Right cardiac atrium (tissue), 5 donors: ENCODE results near the gene ABCC11. TPM values are rescaled to one million over a fixed set of nuclear protein-coding genes. Genes with fewer than 3 reads are reported as not detected.

Experiments used
- ATAC-seq, 2 donors: fragments of 200-7000 bp; cut with Tn5 transposase; one replicate each; pipeline versions ENCODE4 v1.8.0 to v1.9.1; 2020; ENCODE audit warnings: moderate library complexity in 2 of 2, mild to moderate bottlenecking in 1 of 2
- DNase-seq, 3 donors: peaks; one replicate each; pipeline ENCODE4 v3.0.0-alpha.2; 2020
- H3K27ac ChIP-seq: one replicate; pipeline ENCODE4 v1.5.1; 2013; ENCODE audit warnings: mild to moderate bottlenecking, low read length, control low read depth, moderate library complexity
- H3K27me3 ChIP-seq: one replicate; pipeline ENCODE4 v1.6.1; 2013; ENCODE audit not compliant: control insufficient read depth, insufficient read depth
- H3K4me1 ChIP-seq: one replicate; pipeline ENCODE4 v1.6.1; 2013; ENCODE audit warnings: low read length; ENCODE audit not compliant: control insufficient read depth, insufficient read depth
- H3K4me3 ChIP-seq: one replicate; pipeline ENCODE4 v1.5.1; 2013; ENCODE audit warnings: low read length, control low read depth
- H3K9me3 ChIP-seq: one replicate; pipeline ENCODE4 v1.6.1; 2013; ENCODE audit warnings: low read length; ENCODE audit not compliant: control insufficient read depth
- WGBS: extraction: QIAGEN DNeasy Blood & Tissue Kit; methylation state at CpG from one replicate; pipeline ENCODE4 v1.1.7; 2013; 5-methylcytosine and 5-hydroxymethylcytosine counted together
- intact Hi-C, 4 donors: fragments of 100-400 bp; cut with DNase I; formaldehyde crosslinking; loops; one replicate each; pipeline versions ENCODE4 v1.11.0 to v1.14.0; 2022 to 2023
- long read RNA-seq, 4 donors: library from polyadenylated mRNA; unstranded; transcript quantifications; one replicate each; pipeline ENCODE4 v2.0.0, GENCODE V29; 2020 to 2021
- polyA plus RNA-seq: library from polyadenylated mRNA; stranded (reverse); fragments of 200-250 nt; gene quantifications from one replicate; pipeline ENCODE4 v1.2.3, GENCODE V29; 2013
- total RNA-seq, 4 donors: library from RNA; stranded (reverse); fragmentation: NEBNext Ultra II Directional; extraction: Animal tissue kit (Norgen Biotek cat#: 25700); gene quantifications; one replicate each; pipeline ENCODE4 v1.2.1, GENCODE V29; 2021
- donor health status: healthy with polysubstance abuse.
- donor health status: DM: no; HTN: yes; CAD: no.
- donor health status: DM: no; HTN: no; CAD: no.
- donor health status: DM: no; HTN: yes; CAD: no; lungs with severe emphysema.
- donor health status: DM: yes; HTN: yes; CAD: no.

ABCC11 gene
- under 1 TPM in 2 of 4 donors, not detected in 2; 0.09 to 0.25 TPM for total RNA-seq
- polyA plus RNA-seq, result 0.09 TPM
- long read RNA-seq, donor 1, result 0 reads
- long read RNA-seq, donor 2, result 0 reads
- long read RNA-seq, donor 3, result 0 reads
- long read RNA-seq, donor 4, result 0 reads

DNA sequence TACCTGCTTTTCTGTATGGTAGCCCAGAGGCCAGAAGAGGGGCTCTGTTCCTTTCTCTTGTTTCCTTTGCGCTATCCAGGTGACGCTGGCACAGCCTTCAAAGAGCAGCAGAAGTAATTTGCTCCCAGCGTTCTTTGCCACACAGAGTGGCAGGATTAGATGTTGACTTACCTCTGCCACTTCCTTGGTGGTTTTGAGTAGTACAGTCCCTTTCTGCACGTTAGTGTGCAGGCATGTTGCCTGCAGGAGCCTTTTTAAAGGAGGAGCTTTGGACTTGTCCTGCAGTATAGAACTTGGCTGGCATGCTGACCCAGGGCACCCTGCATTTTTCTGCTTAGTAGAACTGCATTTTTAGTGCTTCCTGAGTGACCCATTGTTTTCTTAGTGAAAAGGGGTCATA, at the start of gene ABCC11:
Gene ABCC11, minus strand, starts transcription at position 229 of the 400 bp plus-strand sequence. CDS start 15,618 bp downstream, outside the sequence.
- DNase-seq, result no peak
- intact Hi-C loops, result no loop called here
- WGBS, result 43% methylated on average over 4 of the region's 4 CpGs
- no peaks in the 10 kb centered on the region for H3K27me3 ChIP-seq
- peaks cover 8% of the 10 kb centered on the region for H3K4me1 ChIP-seq
- H3K27ac ChIP-seq, result no peak within 1 kb of the TSS
- no peaks in the 10 kb centered on the region for H3K9me3 ChIP-seq
- H3K4me3 ChIP-seq, result no peak within 1 kb of the TSS
- no peak for ATAC-seq

DNA sequence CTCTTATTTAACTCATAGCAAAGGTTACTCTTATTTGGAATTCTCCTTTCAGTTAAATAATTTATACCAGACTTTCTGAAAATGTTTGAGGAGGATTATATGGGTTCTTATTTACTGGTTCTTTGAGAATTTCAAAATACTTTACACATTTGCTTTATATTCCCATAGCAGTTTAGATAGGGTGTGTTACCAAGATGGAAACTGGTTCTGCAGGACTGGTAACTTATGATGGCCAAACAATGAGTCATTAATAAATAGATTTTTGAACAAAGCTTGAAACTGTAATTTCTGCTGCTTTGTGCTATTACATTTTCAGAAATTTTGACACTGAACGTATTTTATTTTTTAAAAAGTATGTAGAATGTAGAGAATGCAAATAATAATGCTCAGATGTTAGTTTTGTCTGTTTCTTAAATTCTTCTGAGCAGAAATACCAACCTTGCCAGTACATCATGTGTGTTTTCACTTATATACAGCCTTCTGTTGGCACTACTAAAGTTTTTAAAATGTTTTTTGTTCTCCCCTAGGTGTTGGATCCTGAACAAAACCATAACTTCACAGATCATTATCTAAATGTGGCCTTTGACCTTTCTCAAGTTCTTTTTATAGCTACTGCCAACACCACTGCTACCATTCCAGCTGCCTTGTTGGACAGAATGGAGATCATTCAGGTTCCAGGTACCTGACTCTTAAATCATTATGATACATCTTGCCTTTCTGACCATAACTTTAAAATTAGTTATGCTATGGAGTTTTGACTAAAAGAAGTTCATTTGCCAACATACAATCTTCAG, 48.3 kb upstream of the ABCC11 start:
- intact Hi-C loops, result no loop called here
- 96% methylated on average over 1 of the region's 1 CpG for WGBS
- Histone ChIP-seq H3K27ac (no peak overlapping the region), H3K4me1 (no peaks in the 10 kb centered on the region), H3K27me3 (no peaks in the 10 kb centered on the region), H3K9me3 (no peaks in the 10 kb centered on the region), H3K4me3 (no peak overlapping the region)
- ATAC-seq (no peak), DNase-seq (no peak)

DNA sequence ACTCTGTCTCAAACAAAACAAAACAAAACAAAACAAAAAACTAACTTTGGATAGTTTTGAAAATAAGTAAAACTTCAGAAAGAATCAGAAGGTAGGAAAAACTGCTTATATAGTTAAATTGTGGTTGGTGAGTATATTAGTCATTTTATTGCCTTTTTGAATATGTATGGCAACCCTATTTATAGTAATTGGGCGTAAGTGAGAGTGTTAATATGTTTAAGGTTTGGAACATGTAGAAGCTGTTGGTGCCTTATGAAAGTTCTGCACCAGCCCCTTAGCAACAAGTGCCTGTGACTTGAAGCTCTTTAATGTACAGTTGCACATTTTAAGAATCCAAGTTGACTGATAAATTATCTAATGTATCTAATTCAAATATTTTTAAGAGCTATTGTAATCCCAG, 47.4 kb upstream of the ABCC11 start:
- H3K4me3 ChIP-seq, result no peak overlapping the region
- H3K27ac ChIP-seq, result no peak overlapping the region
- ATAC-seq, result no peak
- no peaks in the 10 kb centered on the region for H3K27me3 ChIP-seq
- no peak for DNase-seq
- WGBS, result 90% methylated on average over 1 of the region's 1 CpG
- H3K9me3 ChIP-seq, result no peaks in the 10 kb centered on the region
- intact Hi-C loops, result no loop called here
- no peaks in the 10 kb centered on the region for H3K4me1 ChIP-seq

DNA sequence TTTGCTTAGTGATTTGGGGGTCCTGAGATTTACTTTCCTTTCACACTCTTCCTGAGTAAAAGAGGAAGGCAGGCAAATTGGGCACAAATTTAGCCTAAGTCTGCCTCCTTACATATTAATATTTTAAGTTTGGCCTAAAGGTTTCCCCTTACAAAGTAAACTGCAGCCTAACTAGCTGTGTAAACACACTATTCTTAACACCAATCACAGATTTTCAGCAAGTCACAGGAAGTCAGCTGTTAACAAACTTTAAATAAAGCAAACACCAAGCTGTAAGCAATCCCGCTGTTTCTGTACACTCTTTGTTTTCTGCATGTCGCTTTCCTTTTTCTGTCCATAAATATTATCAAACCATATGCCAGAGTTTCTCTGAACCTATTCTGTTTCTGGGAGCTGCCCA, 45.1 kb upstream of the ABCC11 start:
- intact Hi-C loops, result no loop called here
- 79% methylated on average over 2 of the region's 2 CpGs for WGBS

DNA sequence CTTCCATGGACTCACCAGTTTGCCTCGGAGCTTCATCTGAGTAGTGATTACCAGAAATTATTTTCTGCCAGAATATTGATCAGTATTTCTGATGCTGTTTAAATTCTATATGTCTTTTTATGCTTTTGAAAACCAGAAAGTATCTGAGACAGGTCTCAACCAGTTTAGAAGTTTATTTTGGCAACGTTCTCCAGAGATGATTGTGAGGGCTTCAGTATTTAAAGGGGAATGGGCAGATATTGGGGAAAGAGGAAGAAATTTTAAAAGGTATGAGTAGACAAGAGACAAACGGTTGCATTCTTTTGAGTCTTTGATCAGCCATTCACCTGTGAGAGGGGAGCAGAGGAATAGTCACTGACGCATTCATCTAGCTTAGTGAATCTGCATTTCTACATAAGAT, 44.4 kb upstream of the ABCC11 start:
- DNase-seq (no peak), ATAC-seq (no peak)
- no peaks in the 10 kb centered on the region for H3K4me1 ChIP-seq
- H3K27me3 ChIP-seq, result no peaks in the 10 kb centered on the region
- H3K27ac ChIP-seq, result no peak overlapping the region
- 80% methylated on average over 4 of the region's 4 CpGs for WGBS
- no peaks in the 10 kb centered on the region for H3K9me3 ChIP-seq
- no peak overlapping the region for H3K4me3 ChIP-seq
- intact Hi-C loops, result no loop called here

More for the DNA sequence above, 45.1 kb upstream of the ABCC11 start:
- Histone ChIP-seq H3K4me3 (no peak overlapping the region), H3K9me3 (no peaks in the 10 kb centered on the region), H3K27ac (no peak overlapping the region), H3K27me3 (no peaks in the 10 kb centered on the region), H3K4me1 (no peaks in the 10 kb centered on the region)
- DNase-seq, result no peak
- no peak for ATAC-seq

DNA sequence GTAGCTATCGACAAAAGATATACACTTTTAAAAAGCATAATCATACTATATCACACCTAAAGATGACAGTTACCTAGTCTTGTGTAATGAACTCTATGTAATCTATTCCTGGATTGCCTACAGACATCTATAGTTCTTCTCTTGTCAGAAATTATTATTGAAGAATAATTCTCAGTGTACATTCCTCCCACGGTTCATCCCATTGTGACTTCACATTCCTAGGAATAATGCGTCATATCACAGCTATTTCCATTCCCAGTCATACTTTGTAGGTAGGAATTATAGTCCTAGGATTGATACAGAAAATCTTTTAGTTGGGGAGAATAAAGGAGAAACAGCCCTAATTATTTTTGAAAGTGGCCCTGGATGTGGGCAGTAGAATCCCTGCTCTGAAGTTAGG, 44.0 kb upstream of the ABCC11 start:
- H3K4me3 ChIP-seq, result no peak overlapping the region
- H3K27me3 ChIP-seq, result no peaks in the 10 kb centered on the region
- intact Hi-C loops, result no loop called here
- no peaks in the 10 kb centered on the region for H3K4me1 ChIP-seq
- ATAC-seq (no peak), DNase-seq (no peak)
- 93% methylated on average over 3 of the region's 3 CpGs for WGBS
- H3K9me3 ChIP-seq, result no peaks in the 10 kb centered on the region
- no peak overlapping the region for H3K27ac ChIP-seq

DNA sequence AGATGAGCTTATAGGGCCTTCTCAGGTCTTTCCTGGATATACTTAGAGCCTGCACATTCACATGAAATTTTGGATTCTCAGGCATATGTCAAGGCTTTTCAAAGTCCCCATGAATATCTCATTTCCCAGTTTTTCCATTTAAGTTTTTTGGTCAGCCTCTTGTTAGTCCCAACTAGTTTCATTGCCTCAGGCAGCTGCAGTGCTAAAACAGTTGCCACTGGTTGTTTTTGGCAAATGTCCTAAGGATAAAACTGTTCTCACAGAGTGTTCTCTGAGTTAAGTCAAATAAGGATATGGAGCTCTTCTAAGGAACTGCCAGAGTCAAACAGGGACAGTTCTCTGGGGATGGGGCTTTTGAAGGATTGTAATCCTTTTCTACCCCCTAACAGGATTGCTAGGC, 39.9 kb upstream of the ABCC11 start:
- no peak for DNase-seq
- H3K27ac ChIP-seq, result no peak overlapping the region
- no peak overlapping the region for H3K4me3 ChIP-seq
- no peaks in the 10 kb centered on the region for H3K27me3 ChIP-seq
- H3K4me1 ChIP-seq, result peaks cover 2% of the 10 kb centered on the region
- intact Hi-C loops, result no loop called here
- ATAC-seq, result no peak
- H3K9me3 ChIP-seq, result no peaks in the 10 kb centered on the region

DNA sequence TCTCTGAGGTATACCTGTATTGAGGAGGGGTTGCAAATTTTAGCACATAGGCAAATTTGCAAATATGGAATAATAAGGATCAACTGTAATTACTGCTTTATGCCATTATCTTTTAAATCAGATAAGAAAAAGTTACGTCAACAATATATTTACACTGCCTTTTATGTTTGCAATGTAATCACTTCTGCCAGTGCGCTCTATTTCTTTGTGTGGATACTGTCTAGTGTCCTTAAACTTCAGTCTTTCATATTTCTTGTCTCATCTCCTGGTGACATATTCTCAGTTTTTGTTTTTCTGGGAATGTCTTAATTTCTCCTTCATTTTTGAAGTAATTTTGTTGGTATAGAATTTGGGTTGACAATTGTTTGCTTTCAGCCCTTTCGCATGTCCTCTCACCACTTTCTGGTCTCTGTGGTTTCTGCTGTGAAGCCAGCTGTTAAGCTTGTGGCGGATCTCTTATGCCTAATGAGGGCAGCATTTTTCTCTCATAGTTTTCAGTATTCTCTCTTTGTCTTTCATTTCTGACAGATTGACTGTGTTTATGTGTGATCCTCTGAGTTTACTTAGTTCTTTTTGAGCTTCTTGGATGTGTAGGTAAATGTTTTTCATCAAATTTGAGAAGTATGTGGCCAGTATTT, 37.6 kb upstream of the ABCC11 start:
- Histone ChIP-seq H3K27me3 (no peaks in the 10 kb centered on the region), H3K27ac (no peak overlapping the region), H3K4me3 (no peak overlapping the region), H3K4me1 (peaks cover 4% of the 10 kb centered on the region), H3K9me3 (no peaks in the 10 kb centered on the region)
- intact Hi-C loops, result no loop called here
- 94% methylated on average over 4 of the region's 4 CpGs for WGBS
- DNase-seq, result no peak
- no peak for ATAC-seq

DNA sequence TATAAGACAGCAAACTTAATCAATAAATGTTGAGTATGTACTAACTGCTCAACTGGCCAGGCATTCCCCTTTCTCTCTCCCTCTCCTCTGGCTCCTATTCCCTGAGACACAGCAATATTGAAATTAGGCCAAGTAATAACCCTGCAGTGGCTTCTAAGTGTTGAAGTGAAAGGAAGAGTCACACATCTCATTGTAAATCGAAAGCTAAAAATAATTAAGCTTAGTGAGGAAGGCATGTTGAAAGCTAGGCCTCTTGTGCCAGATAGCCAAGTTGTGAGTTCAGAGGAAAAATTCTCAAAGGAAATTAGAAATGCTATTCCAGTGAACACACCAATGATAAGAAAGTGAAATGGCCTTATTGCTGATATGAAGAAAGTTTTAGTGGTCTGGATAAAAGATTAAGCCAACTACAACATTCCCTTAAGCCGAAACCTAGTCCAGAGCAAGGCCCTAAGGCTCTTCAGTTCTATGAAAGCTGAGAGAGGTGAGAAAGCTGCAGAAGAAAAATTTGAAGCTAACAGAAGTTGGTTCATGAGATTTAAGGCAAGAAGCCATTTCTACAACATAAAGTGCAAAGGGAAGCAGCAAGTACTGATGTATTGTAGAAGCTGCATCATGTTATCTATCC, 35.4 kb upstream of the ABCC11 start:
- Histone ChIP-seq H3K4me3 (no peak overlapping the region), H3K9me3 (no peaks in the 10 kb centered on the region), H3K27me3 (no peaks in the 10 kb centered on the region), H3K4me1 (peaks cover 7% of the 10 kb centered on the region), H3K27ac (no peak overlapping the region)
- ATAC-seq (peak; percentile 91 to 94), DNase-seq (no peak)
- intact Hi-C loops, result no loop called here
- 17% methylated on average over 2 of the region's 2 CpGs for WGBS

DNA sequence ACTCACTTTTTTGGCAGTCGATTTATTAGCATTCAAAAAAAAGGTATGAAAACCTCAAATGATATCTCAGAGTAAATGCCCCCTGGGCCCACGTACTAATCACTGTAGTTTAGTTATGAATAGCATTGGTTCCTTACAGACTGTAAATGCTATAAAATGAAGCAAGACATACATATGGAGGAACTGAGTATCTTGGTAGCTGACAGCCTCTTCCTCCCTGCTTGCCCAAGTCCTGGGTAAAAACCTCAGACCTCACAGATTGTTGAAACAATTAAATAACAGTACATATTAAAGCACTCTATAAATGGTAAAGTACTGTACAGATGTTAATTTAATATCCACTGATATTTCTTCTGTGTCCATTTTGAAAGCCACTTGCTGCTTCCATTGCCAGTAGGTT, 33.2 kb upstream of the ABCC11 start:
- intact Hi-C loops, result no loop called here
- Histone ChIP-seq H3K27ac (no peak overlapping the region), H3K4me1 (peaks cover 7% of the 10 kb centered on the region), H3K4me3 (no peak overlapping the region), H3K27me3 (no peaks in the 10 kb centered on the region), H3K9me3 (no peaks in the 10 kb centered on the region)
- DNase-seq (no peak), ATAC-seq (no peak)
- 92% methylated on average over 2 of the region's 2 CpGs for WGBS

DNA sequence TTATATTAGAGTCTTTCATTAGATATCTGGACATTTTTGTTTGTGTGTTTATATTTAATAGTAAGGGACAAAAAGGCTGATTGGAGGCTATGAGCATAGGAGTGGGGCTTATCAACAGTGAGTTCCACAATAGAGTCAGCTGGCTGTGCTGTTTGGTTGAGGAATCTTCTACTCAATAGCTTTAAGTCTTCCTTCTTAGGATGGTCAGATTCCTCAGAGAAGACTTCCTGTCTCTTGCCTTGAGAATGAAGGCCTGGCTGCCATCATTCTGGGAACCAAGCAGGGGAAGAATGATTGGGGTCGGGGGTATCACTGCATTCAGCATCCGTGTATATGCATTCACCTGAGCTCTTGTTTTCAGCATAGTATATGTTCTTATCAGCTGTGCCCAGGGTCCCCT, 31.9 kb upstream of the ABCC11 start:
- no peak overlapping the region for H3K4me3 ChIP-seq
- peaks cover 7% of the 10 kb centered on the region for H3K4me1 ChIP-seq
- DNase-seq (no peak), ATAC-seq (no peak)
- H3K27ac ChIP-seq, result no peak overlapping the region
- no peaks in the 10 kb centered on the region for H3K9me3 ChIP-seq
- no peaks in the 10 kb centered on the region for H3K27me3 ChIP-seq
- WGBS, result 70% methylated on average over 2 of the region's 2 CpGs
- intact Hi-C loops, result no loop called here
